Calu3 (cell line): ENCODE data around the gene KCND2. TPM values are rescaled to one million over a fixed set of nuclear protein-coding genes. Genes with fewer than 3 reads are reported as not detected.

Experiments
- BruUV-seq: library from RNA; stranded (reverse); fragments of 400-500 nt; replicated peaks from 2 replicates; lab custom pipeline; 2021; lab: Mats Ljungman, UMichigan
- CTCF ChIA-PET: fragments of 300-600 bp; sonication (Branson Sonifier 250); formaldehyde crosslinking; loops from one replicate; lab custom pipeline; 2022; ENCODE audit warnings: antibody characterized with exemption; lab: Charles Lee
- DNase-seq: peaks from one replicate; pipeline ENCODE4 v3.0.0; 2022
- H3K27ac Mint-ChIP-seq: one replicate; pipeline ENCODE4 v1.8.0; 2022; ENCODE audit warnings: mixed read lengths; ENCODE audit not compliant: unreplicated experiment
- H3K27me3 Mint-ChIP-seq: one replicate; pipeline ENCODE4 v1.8.0; 2022; ENCODE audit warnings: mixed read lengths; ENCODE audit not compliant: unreplicated experiment
- H3K36me3 Mint-ChIP-seq: one replicate; pipeline ENCODE4 v1.8.0; 2022; ENCODE audit warnings: mild to moderate bottlenecking, moderate library complexity, mixed read lengths; ENCODE audit not compliant: insufficient read depth, unreplicated experiment
- H3K4me1 Mint-ChIP-seq: one replicate; pipeline ENCODE4 v1.8.0; 2022; ENCODE audit warnings: mild to moderate bottlenecking, low read depth, mixed read lengths; ENCODE audit not compliant: unreplicated experiment
- H3K4me3 Mint-ChIP-seq: one replicate; pipeline ENCODE4 v1.8.0; 2022; ENCODE audit warnings: mild to moderate bottlenecking, low read depth, moderate library complexity, mixed read lengths; ENCODE audit not compliant: unreplicated experiment
- H3K9me3 Mint-ChIP-seq: one replicate; pipeline ENCODE4 v1.8.0; 2022; ENCODE audit warnings: low read depth, mixed read lengths; ENCODE audit not compliant: unreplicated experiment
- intact Hi-C: fragments of 100-400 bp; cut with micrococcal nuclease; formaldehyde crosslinking; loops from one replicate; pipeline ENCODE4 v1.10.0; 2022; ENCODE audit not compliant: unreplicated experiment
- total RNA-seq: library from RNA; stranded (reverse); gene quantifications from 2 replicates; pipeline ENCODE4 v1.2.3, GENCODE V29; 2022
- TF ChIP-seq, protein P1 (sequence below): fragments of 200-600 bp; IDR thresholded peaks from one replicate; pipeline ENCODE4 v1.8.0; 2022; ENCODE audit warnings: antibody characterized with exemption; ENCODE audit not compliant: unreplicated experiment

The KCND2 gene
- total RNA-seq, 1 experiment from 2014 or later: 1.2 TPM

DNA sequence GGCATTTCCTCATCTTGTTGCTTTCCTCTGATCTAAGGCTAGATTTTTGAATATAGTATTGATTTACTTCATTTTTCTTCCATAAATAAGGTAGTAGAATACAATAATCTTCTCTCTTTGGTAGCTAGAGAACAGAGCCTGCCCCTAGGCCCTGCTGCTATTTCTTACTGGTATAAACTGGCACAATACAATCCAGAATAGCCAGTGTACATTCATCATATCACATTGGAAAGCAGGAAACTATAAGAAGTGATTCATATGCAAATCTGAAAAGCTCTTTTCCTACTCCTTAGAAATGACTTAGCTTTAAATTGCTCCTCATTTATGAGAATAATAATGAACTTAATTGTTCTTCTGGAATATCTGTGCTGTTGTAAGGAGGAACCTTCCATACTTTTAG lies 100.2 kb downstream of the KCND2 start:
- TF ChIP-seq, protein P1, sequence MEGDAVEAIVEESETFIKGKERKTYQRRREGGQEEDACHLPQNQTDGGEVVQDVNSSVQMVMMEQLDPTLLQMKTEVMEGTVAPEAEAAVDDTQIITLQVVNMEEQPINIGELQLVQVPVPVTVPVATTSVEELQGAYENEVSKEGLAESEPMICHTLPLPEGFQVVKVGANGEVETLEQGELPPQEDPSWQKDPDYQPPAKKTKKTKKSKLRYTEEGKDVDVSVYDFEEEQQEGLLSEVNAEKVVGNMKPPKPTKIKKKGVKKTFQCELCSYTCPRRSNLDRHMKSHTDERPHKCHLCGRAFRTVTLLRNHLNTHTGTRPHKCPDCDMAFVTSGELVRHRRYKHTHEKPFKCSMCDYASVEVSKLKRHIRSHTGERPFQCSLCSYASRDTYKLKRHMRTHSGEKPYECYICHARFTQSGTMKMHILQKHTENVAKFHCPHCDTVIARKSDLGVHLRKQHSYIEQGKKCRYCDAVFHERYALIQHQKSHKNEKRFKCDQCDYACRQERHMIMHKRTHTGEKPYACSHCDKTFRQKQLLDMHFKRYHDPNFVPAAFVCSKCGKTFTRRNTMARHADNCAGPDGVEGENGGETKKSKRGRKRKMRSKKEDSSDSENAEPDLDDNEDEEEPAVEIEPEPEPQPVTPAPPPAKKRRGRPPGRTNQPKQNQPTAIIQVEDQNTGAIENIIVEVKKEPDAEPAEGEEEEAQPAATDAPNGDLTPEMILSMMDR: no peak
- Mint-ChIP-seq H3K9me3 (no peaks in the 10 kb centered on the region), H3K27me3 (no peaks in the 10 kb centered on the region), H3K4me1 (peaks cover 8% of the 10 kb centered on the region), H3K27ac (no peak overlapping the region), H3K36me3 (no peaks in the 10 kb centered on the region), H3K4me3 (no peak overlapping the region)
- DNase-seq: no peak
- BruUV-seq: no TSS peak
- intact Hi-C loops: no loop called here
- CTCF ChIA-PET: no interaction called here

- no peaks in the 10 kb centered on the region for H3K36me3 Mint-ChIP-seq
- H3K4me1 Mint-ChIP-seq: peaks cover 10% of the 10 kb centered on the region
- no peaks in the 10 kb centered on the region for H3K9me3 Mint-ChIP-seq
- H3K4me3 Mint-ChIP-seq: no peak overlapping the region
- H3K27ac Mint-ChIP-seq: no peak overlapping the region
- CTCF ChIA-PET: no interaction called here
- TF ChIP-seq, protein P1: no peak
- no peaks in the 10 kb centered on the region for H3K27me3 Mint-ChIP-seq
- DNase-seq: no peak
- no TSS peak for BruUV-seq
- intact Hi-C loops: no loop called here
Observed at GRCh38 chr7:120394595-120394994, 121.6 kb downstream of the KCND2 start.

DNA sequence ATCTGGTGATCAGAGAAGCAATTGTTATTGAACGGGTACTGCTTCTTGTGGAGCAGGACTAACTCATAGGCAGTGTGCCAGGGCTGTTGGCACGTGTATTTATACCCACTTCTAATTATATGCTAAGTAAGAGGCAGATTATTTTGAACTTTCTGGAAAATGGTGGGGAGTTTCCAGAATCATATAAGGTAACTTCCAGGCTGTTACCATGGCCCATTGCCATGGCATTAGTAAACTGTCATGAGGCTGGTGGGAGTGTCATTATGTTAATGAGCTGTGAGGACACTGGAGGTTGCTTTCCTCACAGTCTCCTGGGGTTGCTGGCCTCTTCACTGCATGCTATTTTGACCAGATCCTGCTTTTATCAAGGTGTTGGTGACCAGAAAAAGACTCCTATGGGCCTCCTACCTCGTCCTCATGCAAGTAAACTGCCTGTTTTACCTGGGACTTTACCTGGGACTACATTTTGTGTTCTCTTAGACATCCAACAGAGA lies 122.6 kb downstream of the KCND2 start:
- Mint-ChIP-seq H3K4me1 (peaks cover 12% of the 10 kb centered on the region), H3K27ac (no peak overlapping the region), H3K27me3 (no peaks in the 10 kb centered on the region), H3K4me3 (no peak overlapping the region), H3K36me3 (no peaks in the 10 kb centered on the region), H3K9me3 (no peaks in the 10 kb centered on the region)
- TF ChIP-seq, protein P1: no peak
- no peak for DNase-seq
- intact Hi-C loops: no loop called here
- no TSS peak for BruUV-seq
- CTCF ChIA-PET: no interaction called here

GRCh38 chr7:120398284-120399000 lies 125.5 kb downstream of the KCND2 start:
- Mint-ChIP-seq H3K4me3 (no peak overlapping the region), H3K36me3 (peaks cover 4% of the 10 kb centered on the region), H3K27ac (peak overlapping the region; percentile 42), H3K9me3 (no peaks in the 10 kb centered on the region), H3K4me1 (peaks cover 30% of the 10 kb centered on the region), H3K27me3 (no peaks in the 10 kb centered on the region)
- no peak for DNase-seq
- TF ChIP-seq, protein P1: no peak
- CTCF ChIA-PET: no interaction called here
- intact Hi-C loops: no loop called here
- no TSS peak for BruUV-seq
